ENCODE data around the gene TSPAN14. TPM values are rescaled to one million over a fixed set of nuclear protein-coding genes. Genes with fewer than 3 reads are reported as not detected.
"Not testable (repeated sequence)": the region's sequence is repeated elsewhere in the genome, so short reads cannot be mapped to it uniquely, and the experiment has no call there.

The TSPAN14 gene
- total RNA-seq, 1 experiment from 2014 or later = 92.5 TPM

GRCh38 chr10:80463868-80464267 lies 9.8 kb downstream of the TSPAN14 start:
- no peak for DNase-seq (ENCODE audit: low read depth)
- in situ Hi-C loops (cut with HindIII; ENCODE audit: low pct_unique_long_range_greater_than_20kb, low sequenced_read_pairs) = no loop called here

GRCh38 chr10:80464557-80465450 lies 10.7 kb downstream of the TSPAN14 start:
- no peak for DNase-seq (ENCODE audit: low read depth)
- in situ Hi-C loops (cut with HindIII; ENCODE audit: low pct_unique_long_range_greater_than_20kb, low sequenced_read_pairs) = no loop called here

- no peak for DNase-seq (ENCODE audit: low read depth)
- in situ Hi-C loops (cut with HindIII; ENCODE audit: low pct_unique_long_range_greater_than_20kb, low sequenced_read_pairs) = no loop called here
These were observed 11.3 kb downstream of the TSPAN14 start for GRCh38 chr10:80465451-80465835.

GRCh38 chr10:80465839-80466590 lies 11.9 kb downstream of the TSPAN14 start:
- no peak for DNase-seq (ENCODE audit: low read depth)
- in situ Hi-C loops (cut with HindIII; ENCODE audit: low pct_unique_long_range_greater_than_20kb, low sequenced_read_pairs) = no loop called here

- in situ Hi-C loops (cut with HindIII; ENCODE audit: low pct_unique_long_range_greater_than_20kb, low sequenced_read_pairs) = no loop called here
- DNase-seq (ENCODE audit: low read depth) = no peak
These were observed 12.7 kb downstream of the TSPAN14 start for GRCh38 chr10:80466724-80467326.

GRCh38 chr10:80468002-80468401 lies 13.9 kb downstream of the TSPAN14 start:
- in situ Hi-C loops (cut with HindIII; ENCODE audit: low pct_unique_long_range_greater_than_20kb, low sequenced_read_pairs) = no loop called here
- no peak for DNase-seq (ENCODE audit: low read depth)

- DNase-seq (ENCODE audit: low read depth) = no peak
- in situ Hi-C loops (cut with HindIII; ENCODE audit: low pct_unique_long_range_greater_than_20kb, low sequenced_read_pairs) = no loop called here
These were observed 14.8 kb downstream of the TSPAN14 start for GRCh38 chr10:80468806-80469421.

- DNase-seq (ENCODE audit: low read depth) = no peak
- in situ Hi-C loops (cut with HindIII; ENCODE audit: low pct_unique_long_range_greater_than_20kb, low sequenced_read_pairs) = no loop called here
These were observed 16.2 kb downstream of the TSPAN14 start for GRCh38 chr10:80470266-80470665.

GRCh38 chr10:80471001-80471400 lies 16.9 kb downstream of the TSPAN14 start:
- in situ Hi-C loops (cut with HindIII; ENCODE audit: low pct_unique_long_range_greater_than_20kb, low sequenced_read_pairs) = no loop called here
- no peak for DNase-seq (ENCODE audit: low read depth)

GRCh38 chr10:80471715-80472233 lies 17.7 kb downstream of the TSPAN14 start:
- in situ Hi-C loops (cut with HindIII; ENCODE audit: low pct_unique_long_range_greater_than_20kb, low sequenced_read_pairs) = no loop called here
- peak; percentile 68 for DNase-seq (ENCODE audit: low read depth)

- peak; percentile 91 for DNase-seq (ENCODE audit: low read depth)
- in situ Hi-C loops (cut with HindIII; ENCODE audit: low pct_unique_long_range_greater_than_20kb, low sequenced_read_pairs) = no loop called here
These were observed 18.4 kb downstream of the TSPAN14 start for GRCh38 chr10:80472234-80473095.

GRCh38 chr10:80473096-80473657 lies 19.1 kb downstream of the TSPAN14 start:
- in situ Hi-C loops (cut with HindIII; ENCODE audit: low pct_unique_long_range_greater_than_20kb, low sequenced_read_pairs) = no loop called here
- DNase-seq (ENCODE audit: low read depth) = no peak

- DNase-seq (ENCODE audit: low read depth) = peak; percentile 92
- in situ Hi-C loops (cut with HindIII; ENCODE audit: low pct_unique_long_range_greater_than_20kb, low sequenced_read_pairs) = no loop called here
These were observed 19.8 kb downstream of the TSPAN14 start for GRCh38 chr10:80473692-80474596.

GRCh38 chr10:80474597-80474910 lies 20.4 kb downstream of the TSPAN14 start:
- DNase-seq (ENCODE audit: low read depth) = no peak
- in situ Hi-C loops (cut with HindIII; ENCODE audit: low pct_unique_long_range_greater_than_20kb, low sequenced_read_pairs) = no loop called here

- in situ Hi-C loops (cut with HindIII; ENCODE audit: low pct_unique_long_range_greater_than_20kb, low sequenced_read_pairs) = no loop called here
- no peak for DNase-seq (ENCODE audit: low read depth)
These were observed 20.8 kb downstream of the TSPAN14 start for GRCh38 chr10:80474941-80475340.

- in situ Hi-C loops (cut with HindIII; ENCODE audit: low pct_unique_long_range_greater_than_20kb, low sequenced_read_pairs); DNase-seq (ENCODE audit: low read depth): not testable (repeated sequence)
These were observed 21.5 kb downstream of the TSPAN14 start for GRCh38 chr10:80475641-80476040.
